ENCODE measurements around the gene FOXO4. TPM values are rescaled to one million over a fixed set of nuclear protein-coding genes. Genes with fewer than 3 reads are reported as not detected.
A peak's percentile ranks its signal among the peaks of the same experiment; 100 is the strongest.

The FOXO4 gene
- total RNA-seq, 1 experiment from 2014 or later, result 48.3 TPM

DNA sequence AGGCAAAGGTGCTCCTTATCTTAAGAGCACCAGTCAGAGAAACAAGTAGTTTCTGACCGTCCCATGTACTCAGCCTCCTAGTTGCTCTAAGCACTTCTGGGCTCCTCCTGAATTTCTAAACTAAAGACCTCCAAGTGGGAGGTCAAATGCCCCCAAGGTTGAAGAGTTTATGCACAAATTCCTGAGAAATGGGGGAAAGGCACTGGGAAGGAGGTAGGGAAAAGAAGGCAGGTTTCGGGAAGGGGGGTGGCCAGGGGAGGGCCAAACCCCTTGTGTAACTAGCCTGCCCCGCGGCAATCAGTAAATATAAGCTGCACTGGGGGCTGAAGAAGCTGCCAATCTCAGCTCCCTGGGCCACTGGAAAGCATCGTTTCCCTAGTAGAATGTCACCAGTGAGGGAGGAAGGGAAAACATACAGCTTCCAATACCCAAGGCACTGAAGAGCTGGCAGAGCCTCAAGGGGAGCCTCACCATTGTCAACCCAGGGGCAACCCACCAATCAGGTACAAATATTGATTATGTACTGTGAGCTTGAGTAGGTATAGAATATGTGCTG, 3.4 kb downstream of the FOXO4 start (continued):
- TF ChIP-seq, protein P1, sequence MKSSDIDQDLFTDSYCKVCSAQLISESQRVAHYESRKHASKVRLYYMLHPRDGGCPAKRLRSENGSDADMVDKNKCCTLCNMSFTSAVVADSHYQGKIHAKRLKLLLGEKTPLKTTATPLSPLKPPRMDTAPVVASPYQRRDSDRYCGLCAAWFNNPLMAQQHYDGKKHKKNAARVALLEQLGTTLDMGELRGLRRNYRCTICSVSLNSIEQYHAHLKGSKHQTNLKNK (CRISPR knock-in tag; IDR thresholded peaks at IDR 0.05), result no peak
- TF ChIP-seq SP1 (CRISPR knock-in tag; conservative IDR thresholded peaks at IDR 0.05) (no peak), GRHL2 (CRISPR knock-in tag; IDR thresholded peaks at IDR 0.05; ENCODE audit: insufficient replicate concordance, severe bottlenecking) (no peak), MXD4 (CRISPR knock-in tag; IDR thresholded peaks at IDR 0.05; ENCODE audit: borderline replicate concordance) (no peak), TEAD4 (CRISPR knock-in tag; IDR thresholded peaks at IDR 0.05) (no peak), GABPB1 (CRISPR knock-in tag; IDR thresholded peaks at IDR 0.05) (no peak), OVOL2 (CRISPR knock-in tag; IDR thresholded peaks at IDR 0.05; ENCODE audit: borderline replicate concordance) (no peak), RELA (CRISPR knock-in tag; IDR thresholded peaks at IDR 0.05; ENCODE audit: borderline replicate concordance) (no peak)
- TF ChIP-seq, protein P2, sequence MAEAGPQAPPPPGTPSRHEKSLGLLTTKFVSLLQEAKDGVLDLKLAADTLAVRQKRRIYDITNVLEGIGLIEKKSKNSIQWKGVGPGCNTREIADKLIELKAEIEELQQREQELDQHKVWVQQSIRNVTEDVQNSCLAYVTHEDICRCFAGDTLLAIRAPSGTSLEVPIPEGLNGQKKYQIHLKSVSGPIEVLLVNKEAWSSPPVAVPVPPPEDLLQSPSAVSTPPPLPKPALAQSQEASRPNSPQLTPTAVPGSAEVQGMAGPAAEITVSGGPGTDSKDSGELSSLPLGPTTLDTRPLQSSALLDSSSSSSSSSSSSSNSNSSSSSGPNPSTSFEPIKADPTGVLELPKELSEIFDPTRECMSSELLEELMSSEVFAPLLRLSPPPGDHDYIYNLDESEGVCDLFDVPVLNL (CRISPR knock-in tag; IDR thresholded peaks at IDR 0.05; ENCODE audit: borderline replicate concordance, low read depth), result no peak
- TF ChIP-seq, protein P3, sequence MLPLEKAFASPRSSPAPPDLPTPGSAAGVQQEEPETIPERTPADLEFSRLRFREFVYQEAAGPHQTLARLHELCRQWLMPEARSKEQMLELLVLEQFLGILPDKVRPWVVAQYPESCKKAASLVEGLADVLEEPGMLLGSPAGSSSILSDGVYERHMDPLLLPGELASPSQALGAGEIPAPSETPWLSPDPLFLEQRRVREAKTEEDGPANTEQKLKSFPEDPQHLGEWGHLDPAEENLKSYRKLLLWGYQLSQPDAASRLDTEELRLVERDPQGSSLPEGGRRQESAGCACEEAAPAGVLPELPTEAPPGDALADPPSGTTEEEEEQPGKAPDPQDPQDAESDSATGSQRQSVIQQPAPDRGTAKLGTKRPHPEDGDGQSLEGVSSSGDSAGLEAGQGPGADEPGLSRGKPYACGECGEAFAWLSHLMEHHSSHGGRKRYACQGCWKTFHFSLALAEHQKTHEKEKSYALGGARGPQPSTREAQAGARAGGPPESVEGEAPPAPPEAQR (CRISPR knock-in tag; IDR thresholded peaks at IDR 0.05), result no peak
- TF ChIP-seq, protein P4, sequence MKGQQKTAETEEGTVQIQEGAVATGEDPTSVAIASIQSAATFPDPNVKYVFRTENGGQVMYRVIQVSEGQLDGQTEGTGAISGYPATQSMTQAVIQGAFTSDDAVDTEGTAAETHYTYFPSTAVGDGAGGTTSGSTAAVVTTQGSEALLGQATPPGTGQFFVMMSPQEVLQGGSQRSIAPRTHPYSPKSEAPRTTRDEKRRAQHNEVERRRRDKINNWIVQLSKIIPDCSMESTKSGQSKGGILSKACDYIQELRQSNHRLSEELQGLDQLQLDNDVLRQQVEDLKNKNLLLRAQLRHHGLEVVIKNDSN (CRISPR knock-in tag; IDR thresholded peaks at IDR 0.05), result no peak

- POLR2A ChIA-PET, result interaction anchor here (1.0 to 1.2 kb wide), 2 partner anchors 19 to 83 kb away, joined by 3 to 5 read pairs; partner anchors contain the start of gene MED12
- CTCF ChIA-PET, result interaction anchor here (0.7 to 1.1 kb wide), 4 partner anchors 10 to 80 kb away, joined by 3 to 6 read pairs (median 4); partner anchors contain the start of gene MED12
Measured at GRCh38 chrX:71099736-71100135, 4.1 kb downstream of the FOXO4 start.

GRCh38 chrX:71100581-71101505, 5.2 kb downstream of the FOXO4 start:
- ATAC-seq, result no peak
- CTCF ChIA-PET, result interaction anchor here (0.5 to 1.3 kb wide), 2 partner anchors 18 to 180 kb away, joined by 3 to 7 read pairs; partner anchors contain the start of gene MED12
- Mint-ChIP-seq H3K9me3 (no peaks in the 10 kb centered on the region), H3K4me3 (peak overlapping the region; percentile 69), H3K27ac (no peak overlapping the region; the same call in 1 of the 2 replicates), H3K4me1 (peaks cover 57% of the 10 kb centered on the region), H3K27me3 (ENCODE audit: low read depth) (no peaks in the 10 kb centered on the region; the same call in 1 of the 2 replicates), H3K36me3 (0 out of 2 replicates have a peak, but pooled peaks cover 3% of the 10 kb centered on the region)
- DNase-seq (ENCODE audit: low spot score), result no peak
- POLR2A ChIA-PET, result interaction anchor here (0.7 kb wide), 1 partner anchor 17 kb away, joined by 4 read pairs; the partner anchor contains the start of gene MED12
- no peak for TF ChIP-seq FOXJ3 (CRISPR knock-in tag; IDR thresholded peaks at IDR 0.05; ENCODE audit: borderline replicate concordance)
- TF ChIP-seq, protein P5, sequence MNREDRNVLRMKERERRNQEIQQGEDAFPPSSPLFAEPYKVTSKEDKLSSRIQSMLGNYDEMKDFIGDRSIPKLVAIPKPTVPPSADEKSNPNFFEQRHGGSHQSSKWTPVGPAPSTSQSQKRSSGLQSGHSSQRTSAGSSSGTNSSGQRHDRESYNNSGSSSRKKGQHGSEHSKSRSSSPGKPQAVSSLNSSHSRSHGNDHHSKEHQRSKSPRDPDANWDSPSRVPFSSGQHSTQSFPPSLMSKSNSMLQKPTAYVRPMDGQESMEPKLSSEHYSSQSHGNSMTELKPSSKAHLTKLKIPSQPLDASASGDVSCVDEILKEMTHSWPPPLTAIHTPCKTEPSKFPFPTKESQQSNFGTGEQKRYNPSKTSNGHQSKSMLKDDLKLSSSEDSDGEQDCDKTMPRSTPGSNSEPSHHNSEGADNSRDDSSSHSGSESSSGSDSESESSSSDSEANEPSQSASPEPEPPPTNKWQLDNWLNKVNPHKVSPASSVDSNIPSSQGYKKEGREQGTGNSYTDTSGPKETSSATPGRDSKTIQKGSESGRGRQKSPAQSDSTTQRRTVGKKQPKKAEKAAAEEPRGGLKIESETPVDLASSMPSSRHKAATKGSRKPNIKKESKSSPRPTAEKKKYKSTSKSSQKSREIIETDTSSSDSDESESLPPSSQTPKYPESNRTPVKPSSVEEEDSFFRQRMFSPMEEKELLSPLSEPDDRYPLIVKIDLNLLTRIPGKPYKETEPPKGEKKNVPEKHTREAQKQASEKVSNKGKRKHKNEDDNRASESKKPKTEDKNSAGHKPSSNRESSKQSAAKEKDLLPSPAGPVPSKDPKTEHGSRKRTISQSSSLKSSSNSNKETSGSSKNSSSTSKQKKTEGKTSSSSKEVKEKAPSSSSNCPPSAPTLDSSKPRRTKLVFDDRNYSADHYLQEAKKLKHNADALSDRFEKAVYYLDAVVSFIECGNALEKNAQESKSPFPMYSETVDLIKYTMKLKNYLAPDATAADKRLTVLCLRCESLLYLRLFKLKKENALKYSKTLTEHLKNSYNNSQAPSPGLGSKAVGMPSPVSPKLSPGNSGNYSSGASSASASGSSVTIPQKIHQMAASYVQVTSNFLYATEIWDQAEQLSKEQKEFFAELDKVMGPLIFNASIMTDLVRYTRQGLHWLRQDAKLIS (CRISPR knock-in tag; IDR thresholded peaks at IDR 0.05; ENCODE audit: borderline replicate concordance), result no peak
- TF ChIP-seq ZNF138 (CRISPR knock-in tag; conservative IDR thresholded peaks at IDR 0.05), result no peak
- TF ChIP-seq IRF1 (CRISPR knock-in tag; IDR thresholded peaks at IDR 0.05), result no peak
- TF ChIP-seq GABPB1 (CRISPR knock-in tag; IDR thresholded peaks at IDR 0.05), result no peak
- no peak for TF ChIP-seq FOXP4 (CRISPR knock-in tag; IDR thresholded peaks at IDR 0.05)
- no peak for TF ChIP-seq NR3C1 (CRISPR knock-in tag; conservative IDR thresholded peaks at IDR 0.05; ENCODE audit: low read depth)

More at GRCh38 chrX:71099736-71100135, 4.1 kb downstream of the FOXO4 start:
- no peaks in the 10 kb centered on the region for H3K9me3 Mint-ChIP-seq
- H3K27ac Mint-ChIP-seq, result peak overlapping the region; percentile 96
- peaks cover 60% of the 10 kb centered on the region for H3K4me1 Mint-ChIP-seq
- TF ChIP-seq TEAD1 (CRISPR knock-in tag; IDR thresholded peaks at IDR 0.05), result peak; percentile 49; the same call in 1 of the 2 replicates
- TF ChIP-seq JAZF1 (CRISPR knock-in tag; IDR thresholded peaks at IDR 0.05), result no peak
- 0 out of 2 replicates have a peak, but pooled peaks have one; percentile 28 for TF ChIP-seq ETV6 (CRISPR knock-in tag; IDR thresholded peaks at IDR 0.05)
- no peak for TF ChIP-seq ZNF263 (CRISPR knock-in tag; IDR thresholded peaks at IDR 0.05; ENCODE audit: low read depth)
- 0 out of 2 replicates have a peak, but pooled peaks have one; percentile 5 for TF ChIP-seq ZNF423 (CRISPR knock-in tag; IDR thresholded peaks at IDR 0.05)
- peak overlapping the region; percentile 69 for H3K4me3 Mint-ChIP-seq
- 0 out of 2 replicates have a peak, but pooled peaks cover 3% of the 10 kb centered on the region for H3K36me3 Mint-ChIP-seq
- ATAC-seq (peak; percentile 14), DNase-seq (ENCODE audit: low spot score) (peak; percentile 44)
- no peaks in the 10 kb centered on the region; the same call in 1 of the 2 replicates for H3K27me3 Mint-ChIP-seq (ENCODE audit: low read depth)
